Epithelial cell of esophagus (primary cell): ENCODE measurements around the gene GFER.

Experiments
- DNase-seq: peaks from one replicate; pipeline ENCODE4 v3.0.0; 2010; ENCODE audit warnings: low read depth
- H3K4me3 ChIP-seq: 2 replicates; pipeline ENCODE4 v1.5.1; 2011; ENCODE audit warnings: mild to moderate bottlenecking, low read length, control low read depth
- TF ChIP-seq, protein P1 (sequence below): IDR thresholded peaks from 2 replicates; pipeline ENCODE4 v1.5.1; 2011; ENCODE audit warnings: low read depth, mild to moderate bottlenecking, low read length, control low read depth, inconsistent platforms; ENCODE audit not compliant: insufficient read depth; ENCODE audit errors: missing control alignments

Gene GFER

GRCh38 chr16:1997494-1998359, 13.7 kb downstream of the GFER start:
- DNase-seq: no peak
- H3K4me3 ChIP-seq: no peak overlapping the region
- TF ChIP-seq, protein P1, sequence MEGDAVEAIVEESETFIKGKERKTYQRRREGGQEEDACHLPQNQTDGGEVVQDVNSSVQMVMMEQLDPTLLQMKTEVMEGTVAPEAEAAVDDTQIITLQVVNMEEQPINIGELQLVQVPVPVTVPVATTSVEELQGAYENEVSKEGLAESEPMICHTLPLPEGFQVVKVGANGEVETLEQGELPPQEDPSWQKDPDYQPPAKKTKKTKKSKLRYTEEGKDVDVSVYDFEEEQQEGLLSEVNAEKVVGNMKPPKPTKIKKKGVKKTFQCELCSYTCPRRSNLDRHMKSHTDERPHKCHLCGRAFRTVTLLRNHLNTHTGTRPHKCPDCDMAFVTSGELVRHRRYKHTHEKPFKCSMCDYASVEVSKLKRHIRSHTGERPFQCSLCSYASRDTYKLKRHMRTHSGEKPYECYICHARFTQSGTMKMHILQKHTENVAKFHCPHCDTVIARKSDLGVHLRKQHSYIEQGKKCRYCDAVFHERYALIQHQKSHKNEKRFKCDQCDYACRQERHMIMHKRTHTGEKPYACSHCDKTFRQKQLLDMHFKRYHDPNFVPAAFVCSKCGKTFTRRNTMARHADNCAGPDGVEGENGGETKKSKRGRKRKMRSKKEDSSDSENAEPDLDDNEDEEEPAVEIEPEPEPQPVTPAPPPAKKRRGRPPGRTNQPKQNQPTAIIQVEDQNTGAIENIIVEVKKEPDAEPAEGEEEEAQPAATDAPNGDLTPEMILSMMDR: no peak

DNA sequence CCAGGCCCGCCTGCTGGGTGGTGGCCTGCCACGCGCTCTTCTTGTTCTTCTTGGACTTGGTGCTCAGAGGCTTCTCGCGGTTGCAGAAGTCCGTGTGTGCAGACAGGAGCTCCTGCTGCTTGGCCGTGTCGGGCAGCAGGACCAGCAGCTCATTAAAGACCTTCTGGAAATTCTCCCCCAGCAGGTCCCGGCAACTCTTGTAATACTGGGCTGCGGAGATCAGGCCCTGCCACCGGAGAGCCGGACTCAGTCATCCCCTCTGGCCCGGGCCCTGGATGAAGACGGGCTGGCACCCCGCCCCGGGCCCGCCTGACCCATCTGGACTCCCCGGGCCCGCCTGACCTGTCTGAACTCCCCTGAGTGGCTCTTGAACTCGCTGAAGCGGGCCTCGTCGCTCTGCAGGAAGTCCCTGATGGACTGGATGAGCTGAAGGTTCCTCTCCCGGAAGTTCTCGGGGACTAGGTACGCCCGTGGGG, 14.4 kb downstream of the GFER start:
- H3K4me3 ChIP-seq: no peak overlapping the region
- TF ChIP-seq, protein P1: no peak
- no peak for DNase-seq

GRCh38 chr16:1998852-1999801, 15.1 kb downstream of the GFER start:
- H3K4me3 ChIP-seq: no peak overlapping the region
- TF ChIP-seq, protein P1: no peak
- DNase-seq: no peak

GRCh38 chr16:1999866-2000514, 16.0 kb downstream of the GFER start:
- DNase-seq: no peak
- no peak overlapping the region for H3K4me3 ChIP-seq
- TF ChIP-seq, protein P1: no peak

DNA sequence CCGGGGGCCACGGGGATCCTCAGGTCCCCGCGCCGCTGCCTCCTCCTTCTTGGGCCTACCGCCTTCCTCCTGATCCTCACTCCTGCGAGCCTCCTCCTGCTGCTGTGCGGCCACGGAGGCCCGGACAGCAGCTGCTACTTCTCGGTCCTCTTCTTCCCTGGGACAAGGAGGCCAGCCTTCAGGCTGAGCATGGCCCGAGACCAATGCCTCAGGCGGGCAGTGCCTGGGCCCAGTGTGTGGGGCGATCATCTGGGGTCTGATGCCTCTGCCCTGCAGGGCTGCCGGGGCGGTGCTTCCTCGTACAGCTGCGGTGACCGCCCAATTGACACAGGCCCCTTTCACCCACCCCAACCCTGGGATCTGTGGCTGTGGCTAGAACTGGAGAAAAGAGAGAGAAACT, 17.0 kb downstream of the GFER start:
- H3K4me3 ChIP-seq: no peak overlapping the region
- TF ChIP-seq, protein P1: no peak
- no peak for DNase-seq

DNA sequence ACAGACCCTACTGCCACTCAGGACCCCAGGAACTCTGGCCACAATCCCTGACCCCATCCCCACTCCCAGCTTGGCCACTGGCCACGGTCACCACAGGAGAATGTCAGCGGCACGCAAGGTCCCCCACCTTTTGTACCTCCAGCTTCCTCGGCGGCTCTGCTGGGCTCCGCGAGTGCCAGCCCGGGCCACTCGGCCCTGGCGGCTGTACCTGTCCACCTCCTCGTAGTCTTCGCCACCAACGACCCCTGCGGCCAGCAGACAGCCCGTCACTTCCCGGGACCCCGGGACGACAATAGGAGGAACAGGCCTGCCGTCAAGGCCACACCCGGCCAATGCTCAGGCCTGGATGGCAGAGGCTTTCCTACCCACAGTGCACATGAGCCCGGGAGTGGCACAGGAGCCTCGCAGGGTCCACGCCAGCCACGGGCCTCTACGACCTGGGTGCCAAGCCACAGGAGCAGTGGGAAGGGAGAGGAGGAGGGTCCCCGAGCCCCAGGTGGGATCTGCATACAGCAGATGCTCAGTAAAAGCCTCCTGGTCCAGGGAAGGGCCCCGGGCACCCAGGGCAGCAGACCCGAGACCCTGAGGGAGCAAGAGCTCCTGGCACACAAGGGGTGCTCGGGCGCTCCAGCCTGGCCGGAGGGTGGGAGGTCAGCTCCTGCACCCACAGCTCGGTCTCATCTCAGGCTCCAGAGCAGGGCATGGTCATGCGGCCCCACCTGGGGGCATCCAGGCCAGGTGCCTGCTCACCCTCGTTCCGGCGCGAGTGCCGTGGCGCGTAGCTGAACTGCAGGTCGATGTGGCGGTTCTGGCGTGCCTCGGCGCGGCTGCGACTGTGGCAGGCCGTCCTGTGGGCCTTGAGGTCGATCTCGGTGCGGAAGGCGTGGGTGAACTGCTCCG, 17.7 kb downstream of the GFER start:
- H3K4me3 ChIP-seq: no peak overlapping the region

More for the DNA sequence above, 17.7 kb downstream of the GFER start:
- TF ChIP-seq, protein P1: no peak
- DNase-seq: no peak
